Renal cortical epithelial cell (primary cell): ENCODE results near the gene SORCS2. TPM values are rescaled to one million over a fixed set of nuclear protein-coding genes. Genes with fewer than 3 reads are reported as not detected.
A peak's percentile ranks its signal among the peaks of the same experiment; 100 is the strongest.
"Not testable (repeated sequence)": the region's sequence is repeated elsewhere in the genome, so short reads cannot be mapped to it uniquely, and the experiment has no call there.

Source experiments
- DNase-seq: peaks from one replicate; pipeline ENCODE4 v3.0.0-alpha.2; 2011; ENCODE audit warnings: low read depth
- total RNA-seq: library from RNA; depleted of rRNA; stranded (reverse); fragments of >200 nt; gene quantifications from 2 replicates; pipeline ENCODE4 v1.2.3, GENCODE V29; 2014

The SORCS2 gene
- total RNA-seq, 1 donor from 2014 or later, result 11.0 TPM

- no peak for DNase-seq
Measured at GRCh38 chr4:7448036-7448435, 255.7 kb downstream of the SORCS2 start.

- no peak for DNase-seq
Measured at GRCh38 chr4:7450775-7451433, 258.6 kb downstream of the SORCS2 start.

GRCh38 chr4:7451434-7451789, 259.1 kb downstream of the SORCS2 start:
- no peak for DNase-seq

GRCh38 chr4:7451800-7452199, 259.5 kb downstream of the SORCS2 start:
- no peak for DNase-seq

- DNase-seq, result not testable (repeated sequence)
Measured at GRCh38 chr4:7452802-7453201, 260.5 kb downstream of the SORCS2 start.

- DNase-seq, result no peak
Measured at GRCh38 chr4:7457201-7458065, 265.1 kb downstream of the SORCS2 start.

- DNase-seq, result no peak
Measured at GRCh38 chr4:7458066-7458425, 265.7 kb downstream of the SORCS2 start.

GRCh38 chr4:7458477-7458876, 266.1 kb downstream of the SORCS2 start:
- DNase-seq, result no peak

GRCh38 chr4:7459471-7459870, 267.1 kb downstream of the SORCS2 start:
- DNase-seq, result no peak

- no peak for DNase-seq
Measured at GRCh38 chr4:7460566-7460965, 268.2 kb downstream of the SORCS2 start.

GRCh38 chr4:7461230-7461629, 268.9 kb downstream of the SORCS2 start:
- DNase-seq, result no peak

GRCh38 chr4:7462509-7462971, 270.2 kb downstream of the SORCS2 start:
- peak; percentile 2 for DNase-seq

GRCh38 chr4:7463566-7464258, 271.4 kb downstream of the SORCS2 start:
- DNase-seq, result no peak

GRCh38 chr4:7464259-7464655, 271.9 kb downstream of the SORCS2 start:
- DNase-seq, result no peak

GRCh38 chr4:7465017-7465416, 272.7 kb downstream of the SORCS2 start:
- DNase-seq, result no peak

GRCh38 chr4:7466215-7466614, 273.9 kb downstream of the SORCS2 start:
- DNase-seq, result no peak

- DNase-seq, result no peak
Measured at GRCh38 chr4:7466904-7467303, 274.6 kb downstream of the SORCS2 start.

- DNase-seq, result no peak
Measured at GRCh38 chr4:7467471-7467870, 275.1 kb downstream of the SORCS2 start.

GRCh38 chr4:7469023-7469422, 276.7 kb downstream of the SORCS2 start:
- no peak for DNase-seq

- DNase-seq, result no peak
Measured at GRCh38 chr4:7470111-7470510, 277.8 kb downstream of the SORCS2 start.

GRCh38 chr4:7470522-7471128, 278.3 kb downstream of the SORCS2 start:
- DNase-seq, result no peak

GRCh38 chr4:7472442-7473013, 280.2 kb downstream of the SORCS2 start:
- DNase-seq, result no peak
